WERI-Rb-1 (cell line): ENCODE measurements around the gene ZHX3.

Experiments
- DNase-seq: peaks from one replicate; pipeline ENCODE4 v3.0.0-alpha.2; 2020
- H3K27ac ChIP-seq: fragments of 250-450 bp; sonication (Bioruptor Pico); 2 replicates; pipeline ENCODE4 v1.5.1; 2020; ENCODE audit warnings: mild to moderate bottlenecking, moderate library complexity
- H3K27me3 ChIP-seq: fragments of 250-450 bp; sonication (Bioruptor Pico); 2 replicates; pipeline ENCODE4 v1.5.1; 2021; ENCODE audit warnings: mild to moderate bottlenecking, low read depth, moderate library complexity; ENCODE audit not compliant: insufficient read depth, severe bottlenecking
- H3K36me3 ChIP-seq: fragments of 250-450 bp; sonication (Bioruptor Pico); 2 replicates; pipeline ENCODE4 v1.5.1; 2020; ENCODE audit warnings: mild to moderate bottlenecking, moderate library complexity
- H3K4me3 ChIP-seq: 2 replicates; pipeline ENCODE4 v1.5.1; 2011; ENCODE audit warnings: low read depth, mild to moderate bottlenecking, control low read depth, low read length
- H3K9me3 ChIP-seq: fragments of 250-450 bp; sonication (Bioruptor Pico); 2 replicates; pipeline ENCODE4 v1.5.1; 2021; ENCODE audit warnings: mild to moderate bottlenecking, moderate library complexity; ENCODE audit not compliant: severe bottlenecking
- CTCF ChIP-seq: IDR thresholded peaks from 2 replicates; pipeline ENCODE4 v1.5.1; 2011; ENCODE audit warnings: low read depth, mild to moderate bottlenecking, control low read depth, inconsistent platforms, low read length

The ZHX3 gene

GRCh38 chr20:41162396-41162795, 155.1 kb downstream of the ZHX3 start:
- Histone ChIP-seq H3K36me3 (peaks cover 81% of the 10 kb centered on the region), H3K9me3 (no peaks in the 10 kb centered on the region)
- TF ChIP-seq CTCF: no peak

GRCh38 chr20:41161886-41162285, 155.6 kb downstream of the ZHX3 start:
- Histone ChIP-seq H3K9me3 (no peaks in the 10 kb centered on the region), H3K27ac (no peak overlapping the region), H3K4me3 (no peak overlapping the region), H3K36me3 (peaks cover 77% of the 10 kb centered on the region), H3K27me3 (no peaks in the 10 kb centered on the region)
- no peak for TF ChIP-seq CTCF
- DNase-seq: no peak

More at GRCh38 chr20:41162396-41162795, 155.1 kb downstream of the ZHX3 start:
- DNase-seq: no peak
- H3K27ac ChIP-seq: no peak overlapping the region
- no peak overlapping the region for H3K4me3 ChIP-seq
- H3K27me3 ChIP-seq: no peaks in the 10 kb centered on the region

DNA sequence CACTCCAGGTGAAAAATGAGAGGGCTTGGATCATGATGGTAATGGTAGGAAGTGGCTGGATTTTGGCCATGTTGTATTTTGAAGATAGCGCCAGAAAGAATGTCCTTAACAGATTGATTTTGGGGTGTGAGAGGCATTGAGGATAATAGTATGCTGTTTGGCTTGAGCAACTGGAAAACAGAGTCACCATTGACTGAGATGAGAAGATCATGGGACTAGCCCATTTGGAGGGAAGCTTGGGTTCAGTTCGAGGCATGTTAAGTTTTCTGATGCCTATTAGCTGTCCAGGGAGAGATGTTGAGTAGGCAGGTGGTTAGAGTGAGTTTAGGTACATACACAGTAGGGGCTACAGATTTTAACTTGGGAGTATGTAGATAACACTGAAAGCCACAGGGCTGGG, 156.8 kb downstream of the ZHX3 start:
- no peaks in the 10 kb centered on the region for H3K27me3 ChIP-seq
- no peak overlapping the region for H3K27ac ChIP-seq
- no peaks in the 10 kb centered on the region for H3K9me3 ChIP-seq
- no peak overlapping the region for H3K4me3 ChIP-seq
- no peak for DNase-seq
- H3K36me3 ChIP-seq: peaks cover 65% of the 10 kb centered on the region
- TF ChIP-seq CTCF: no peak

GRCh38 chr20:41159547-41159946, 158.0 kb downstream of the ZHX3 start:
- H3K36me3 ChIP-seq: peaks cover 57% of the 10 kb centered on the region
- TF ChIP-seq CTCF: no peak
- H3K9me3 ChIP-seq: no peaks in the 10 kb centered on the region
- no peak for DNase-seq
- H3K27ac ChIP-seq: no peak overlapping the region
- H3K4me3 ChIP-seq: no peak overlapping the region
- no peaks in the 10 kb centered on the region for H3K27me3 ChIP-seq

DNA sequence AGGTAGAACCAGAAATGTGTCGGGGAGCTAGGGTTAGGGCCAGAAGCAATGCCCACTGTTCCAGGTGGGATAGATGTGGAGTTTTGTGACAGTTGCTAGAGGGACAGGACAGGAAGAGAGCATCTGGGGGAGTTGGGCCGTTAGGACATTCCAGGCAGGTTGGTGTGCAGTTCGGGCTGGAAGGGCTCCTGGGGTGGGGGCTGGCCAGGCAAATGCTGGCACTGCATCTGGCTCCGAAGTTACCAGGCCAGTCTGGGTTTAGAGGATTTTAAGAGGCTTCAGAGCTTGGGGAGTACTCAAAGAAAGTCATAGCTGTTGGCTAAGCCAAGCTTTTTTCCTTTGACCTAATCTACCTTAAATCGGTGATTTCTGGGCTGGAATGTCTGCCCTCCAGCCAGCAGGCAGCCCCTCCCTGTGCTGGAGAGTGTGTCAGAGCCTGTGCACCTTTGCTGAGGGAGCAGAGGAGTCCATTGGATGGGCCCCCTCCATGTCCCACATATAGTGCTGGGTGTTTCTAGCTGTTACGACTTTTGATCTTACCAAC, 159.4 kb downstream of the ZHX3 start:
- H3K9me3 ChIP-seq: no peaks in the 10 kb centered on the region
- DNase-seq: no peak
- no peak overlapping the region for H3K27ac ChIP-seq
- H3K36me3 ChIP-seq: peaks cover 54% of the 10 kb centered on the region
- TF ChIP-seq CTCF: no peak
- H3K27me3 ChIP-seq: no peaks in the 10 kb centered on the region
- H3K4me3 ChIP-seq: no peak overlapping the region

- H3K27me3 ChIP-seq: no peaks in the 10 kb centered on the region
- H3K9me3 ChIP-seq: no peaks in the 10 kb centered on the region
- H3K36me3 ChIP-seq: peaks cover 45% of the 10 kb centered on the region
- H3K4me3 ChIP-seq: no peak overlapping the region
- TF ChIP-seq CTCF: no peak
- DNase-seq: no peak
- no peak overlapping the region for H3K27ac ChIP-seq
These were observed 162.3 kb downstream of the ZHX3 start for GRCh38 chr20:41155261-41155660.
